Measurements from ENCODE around the gene SH3PXD2A.

- TF ChIP-seq, protein P1, sequence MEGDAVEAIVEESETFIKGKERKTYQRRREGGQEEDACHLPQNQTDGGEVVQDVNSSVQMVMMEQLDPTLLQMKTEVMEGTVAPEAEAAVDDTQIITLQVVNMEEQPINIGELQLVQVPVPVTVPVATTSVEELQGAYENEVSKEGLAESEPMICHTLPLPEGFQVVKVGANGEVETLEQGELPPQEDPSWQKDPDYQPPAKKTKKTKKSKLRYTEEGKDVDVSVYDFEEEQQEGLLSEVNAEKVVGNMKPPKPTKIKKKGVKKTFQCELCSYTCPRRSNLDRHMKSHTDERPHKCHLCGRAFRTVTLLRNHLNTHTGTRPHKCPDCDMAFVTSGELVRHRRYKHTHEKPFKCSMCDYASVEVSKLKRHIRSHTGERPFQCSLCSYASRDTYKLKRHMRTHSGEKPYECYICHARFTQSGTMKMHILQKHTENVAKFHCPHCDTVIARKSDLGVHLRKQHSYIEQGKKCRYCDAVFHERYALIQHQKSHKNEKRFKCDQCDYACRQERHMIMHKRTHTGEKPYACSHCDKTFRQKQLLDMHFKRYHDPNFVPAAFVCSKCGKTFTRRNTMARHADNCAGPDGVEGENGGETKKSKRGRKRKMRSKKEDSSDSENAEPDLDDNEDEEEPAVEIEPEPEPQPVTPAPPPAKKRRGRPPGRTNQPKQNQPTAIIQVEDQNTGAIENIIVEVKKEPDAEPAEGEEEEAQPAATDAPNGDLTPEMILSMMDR (IDR thresholded peaks at IDR 0.05), result no peak
- no peak for TF ChIP-seq POLR2A (IDR thresholded peaks at IDR 0.05)
- TF ChIP-seq POLR2AphosphoS5 (IDR thresholded peaks at IDR 0.05; ENCODE audit: insufficient read depth in 1 of 2, low read depth in 1 of 2), result no peak
Measured at GRCh38 chr10:103585011-103585405, 270.4 kb downstream of the SH3PXD2A start.
